ENCODE data around the gene NTN4.
"Not testable (repeated sequence)": the region's sequence is repeated elsewhere in the genome, so short reads cannot be mapped to it uniquely, and the experiment has no call there.

NTN4 gene

DNA sequence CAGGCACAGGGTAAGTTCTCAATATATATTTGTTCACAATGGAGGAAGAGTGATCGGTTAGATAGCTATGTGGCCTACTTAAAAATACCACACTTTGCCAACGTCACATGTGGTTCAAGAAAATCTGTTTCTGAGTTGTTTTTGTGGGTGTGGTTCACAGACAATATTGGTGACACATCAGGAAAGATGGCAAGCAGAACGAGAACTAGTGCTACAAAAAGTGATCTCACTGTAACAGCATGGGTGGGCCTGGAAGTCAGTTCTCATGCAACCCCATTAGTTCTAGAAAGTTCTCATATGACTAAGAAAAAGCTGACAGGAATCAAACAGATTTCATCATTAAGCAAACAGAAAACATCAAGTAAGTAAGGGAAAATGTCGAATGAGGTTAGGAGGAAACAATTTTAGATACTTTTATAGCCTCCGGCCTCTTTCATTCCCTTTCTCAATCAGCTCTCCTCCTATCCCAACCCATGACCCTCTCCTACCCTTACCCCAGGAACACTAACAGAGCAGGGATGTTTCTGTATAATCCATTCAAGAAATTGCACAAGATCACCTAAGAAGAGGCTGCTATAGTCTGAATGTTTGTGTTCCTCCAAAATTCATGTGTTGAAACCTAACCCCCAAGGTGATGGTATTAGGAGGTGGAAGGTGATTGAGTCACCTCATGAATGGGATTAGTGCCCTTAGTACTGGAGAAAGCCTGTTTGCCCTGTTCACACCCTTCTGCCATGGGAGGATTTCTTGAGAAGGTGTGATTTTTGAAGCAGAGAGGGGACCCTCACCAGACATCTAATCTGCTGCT lies 15.5 kb upstream of the NTN4 start:
- H3K4me1 Mint-ChIP-seq, result no peaks in the 10 kb centered on the region
- DNase-seq (no peak), ATAC-seq (peak; percentile 31)
- H3K9me3 Mint-ChIP-seq, result no peaks in the 10 kb centered on the region
- H3K27me3 Mint-ChIP-seq, result peaks cover 24% of the 10 kb centered on the region
- peak overlapping the region in 1 of 2 donors; percentile 48 for H3K27ac Mint-ChIP-seq
- H3K4me3 Mint-ChIP-seq, result no peak overlapping the region

DNA sequence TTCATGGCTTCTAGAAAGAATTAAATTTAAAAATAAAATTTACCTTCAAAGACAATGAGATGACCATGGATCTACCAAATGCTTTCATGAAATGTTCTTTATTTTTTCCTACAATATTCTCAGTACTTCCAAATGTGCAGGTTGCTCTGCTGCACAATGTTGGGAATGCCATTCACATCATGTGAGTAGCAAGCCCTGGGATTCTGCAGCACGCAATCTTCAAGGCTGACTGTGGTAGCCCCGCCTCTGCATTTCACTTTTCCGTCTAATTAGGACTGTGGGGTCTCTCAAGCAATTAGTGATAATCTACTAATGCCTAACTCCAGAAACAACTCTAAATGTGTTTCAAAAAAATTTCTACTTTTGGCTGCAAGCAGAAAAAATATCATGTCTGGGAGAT lies 13.7 kb upstream of the NTN4 start:
- no peaks in the 10 kb centered on the region for H3K4me1 Mint-ChIP-seq
- no peaks in the 10 kb centered on the region for H3K9me3 Mint-ChIP-seq
- H3K27ac Mint-ChIP-seq, result no peak overlapping the region
- DNase-seq (no peak), ATAC-seq (no peak)
- H3K4me3 Mint-ChIP-seq, result no peak overlapping the region
- peaks cover 15% of the 10 kb centered on the region for H3K27me3 Mint-ChIP-seq

DNA sequence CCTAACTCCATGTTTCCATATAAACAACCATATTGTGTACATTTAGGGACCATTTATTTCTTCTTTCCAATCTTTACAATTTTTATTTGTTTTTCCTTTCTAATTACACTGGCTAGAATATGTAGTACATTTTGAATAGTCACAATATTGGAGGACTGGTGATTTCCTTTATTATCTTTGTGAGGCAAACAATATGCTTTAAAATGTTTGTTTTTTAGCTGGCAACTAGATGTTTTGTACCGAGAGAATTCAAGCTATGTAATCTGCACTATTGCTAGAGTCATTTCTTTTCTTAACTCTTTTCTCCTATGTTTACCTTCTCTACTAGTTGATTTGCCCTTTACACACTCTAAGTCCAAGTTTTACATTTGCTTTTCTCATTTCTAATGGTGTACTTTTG lies 13.3 kb upstream of the NTN4 start:
- DNase-seq, result no peak
- ATAC-seq, result no peak
- Mint-ChIP-seq H3K4me1 (no peaks in the 10 kb centered on the region), H3K27me3 (peaks cover 16% of the 10 kb centered on the region), H3K27ac (peak overlapping the region in 1 of 2 donors; percentile 40), H3K9me3 (no peaks in the 10 kb centered on the region), H3K4me3 (no peak overlapping the region)

DNA sequence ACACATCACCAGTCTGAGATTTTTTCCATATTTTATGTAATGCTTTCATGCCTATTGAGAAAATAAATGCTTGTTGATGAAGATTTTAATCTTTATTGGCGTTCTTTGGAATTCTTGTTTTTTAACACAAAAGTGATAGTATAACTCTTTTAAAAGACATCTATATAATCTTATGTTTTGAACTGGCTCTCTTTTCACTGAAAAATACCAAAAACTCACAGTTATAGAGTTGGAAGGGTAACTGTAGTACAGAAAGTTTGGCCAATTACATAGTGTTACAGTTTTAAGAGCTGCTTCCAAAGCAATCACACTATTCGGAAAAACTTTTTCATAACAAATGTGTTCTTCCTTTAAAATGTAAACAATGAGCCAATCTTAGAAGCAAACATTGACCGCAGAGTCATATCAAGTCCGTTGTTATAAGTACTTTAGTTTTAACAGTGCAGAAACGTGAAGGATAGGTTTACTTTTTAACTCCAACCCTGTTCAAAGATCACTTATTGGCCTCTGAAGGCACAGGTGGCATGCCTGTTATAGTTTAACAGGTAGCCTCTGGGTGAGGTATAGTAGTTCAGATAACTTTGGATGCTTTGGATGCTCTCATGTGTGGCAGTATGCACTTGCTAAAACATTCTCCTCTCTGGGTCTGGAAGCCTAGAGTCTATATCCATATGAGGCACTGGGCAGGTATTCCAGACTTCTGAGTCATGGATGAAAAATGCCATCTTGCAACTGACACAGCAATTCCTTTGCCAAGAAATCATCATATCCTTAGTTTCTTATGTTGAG lies 12.1 kb upstream of the NTN4 start:
- H3K4me3 Mint-ChIP-seq, result no peak overlapping the region
- DNase-seq (no peak), ATAC-seq (no peak)

GRCh38 chr12:95796982-95797289 lies 6.4 kb upstream of the NTN4 start:
- no peak overlapping the region for H3K27ac Mint-ChIP-seq

More for the DNA sequence above, 12.1 kb upstream of the NTN4 start:
- Mint-ChIP-seq H3K9me3 (no peaks in the 10 kb centered on the region), H3K4me1 (no peaks in the 10 kb centered on the region), H3K27me3 (peaks cover 17% of the 10 kb centered on the region), H3K27ac (no peak overlapping the region)

GRCh38 chr12:95796225-95796981 lies 5.8 kb upstream of the NTN4 start:
- no peaks in the 10 kb centered on the region for H3K9me3 Mint-ChIP-seq
- H3K4me3 Mint-ChIP-seq, result no peak overlapping the region
- H3K27ac Mint-ChIP-seq, result no peak overlapping the region
- ATAC-seq (peak; percentile 84), DNase-seq (no peak)
- peaks cover 15% of the 10 kb centered on the region for H3K4me1 Mint-ChIP-seq
- peaks cover 49% of the 10 kb centered on the region for H3K27me3 Mint-ChIP-seq

More at GRCh38 chr12:95796982-95797289, 6.4 kb upstream of the NTN4 start:
- no peak for DNase-seq
- Mint-ChIP-seq H3K4me1 (peaks cover 14% of the 10 kb centered on the region), H3K4me3 (no peak overlapping the region), H3K27me3 (peaks cover 46% of the 10 kb centered on the region), H3K9me3 (no peaks in the 10 kb centered on the region)
- ATAC-seq, result no peak

- ATAC-seq (peak; percentile 75), DNase-seq (peak; percentile 30 to 36)
- Mint-ChIP-seq H3K27ac (peak overlapping the region in 1 of 2 donors; percentile 66), H3K4me3 (peak overlapping the region; percentile 91 to 95), H3K4me1 (peaks cover 23% of the 10 kb centered on the region), H3K27me3 (peaks cover 71% of the 10 kb centered on the region), H3K9me3 (no peaks in the 10 kb centered on the region)
These were observed 619 bp upstream of the NTN4 start for GRCh38 chr12:95790917-95791849.

GRCh38 chr12:95789126-95790032 lies 1.2 kb downstream of the NTN4 start:
- Mint-ChIP-seq H3K27ac (no peak overlapping the region), H3K9me3 (no peaks in the 10 kb centered on the region), H3K27me3 (peaks cover 77% of the 10 kb centered on the region), H3K4me1 (peaks cover 18% of the 10 kb centered on the region), H3K4me3 (peak overlapping the region; percentile 68 to 80)
- DNase-seq (peak; percentile 2 to 13), ATAC-seq (no peak)

- H3K4me3 Mint-ChIP-seq, result no peak overlapping the region
These were observed 1.9 kb downstream of the NTN4 start for GRCh38 chr12:95788637-95789036.

GRCh38 chr12:95787274-95787818 lies 3.2 kb downstream of the NTN4 start:
- no peak for ATAC-seq
- Mint-ChIP-seq H3K27me3 (peaks cover 71% of the 10 kb centered on the region), H3K4me3 (no peak overlapping the region), H3K27ac (no peak overlapping the region), H3K4me1 (peaks cover 18% of the 10 kb centered on the region), H3K9me3 (no peaks in the 10 kb centered on the region)
- DNase-seq, result no peak

More at GRCh38 chr12:95788637-95789036, 1.9 kb downstream of the NTN4 start:
- no peak for ATAC-seq
- H3K4me1 Mint-ChIP-seq, result peaks cover 18% of the 10 kb centered on the region
- DNase-seq, result no peak
- H3K27me3 Mint-ChIP-seq, result peaks cover 75% of the 10 kb centered on the region
- H3K9me3 Mint-ChIP-seq, result no peaks in the 10 kb centered on the region
- no peak overlapping the region for H3K27ac Mint-ChIP-seq

GRCh38 chr12:95784915-95785314 lies 5.6 kb downstream of the NTN4 start:
- ATAC-seq (no peak), DNase-seq (no peak)
- H3K27me3 Mint-ChIP-seq, result peaks cover 58% of the 10 kb centered on the region
- H3K9me3 Mint-ChIP-seq, result no peaks in the 10 kb centered on the region
- H3K27ac Mint-ChIP-seq, result no peak overlapping the region
- peaks cover 8% of the 10 kb centered on the region for H3K4me1 Mint-ChIP-seq
- no peak overlapping the region for H3K4me3 Mint-ChIP-seq

GRCh38 chr12:95784286-95784685 lies 6.3 kb downstream of the NTN4 start:
- Mint-ChIP-seq H3K4me1 (peaks cover 1% of the 10 kb centered on the region), H3K9me3 (no peaks in the 10 kb centered on the region), H3K4me3 (no peak overlapping the region)

DNA sequence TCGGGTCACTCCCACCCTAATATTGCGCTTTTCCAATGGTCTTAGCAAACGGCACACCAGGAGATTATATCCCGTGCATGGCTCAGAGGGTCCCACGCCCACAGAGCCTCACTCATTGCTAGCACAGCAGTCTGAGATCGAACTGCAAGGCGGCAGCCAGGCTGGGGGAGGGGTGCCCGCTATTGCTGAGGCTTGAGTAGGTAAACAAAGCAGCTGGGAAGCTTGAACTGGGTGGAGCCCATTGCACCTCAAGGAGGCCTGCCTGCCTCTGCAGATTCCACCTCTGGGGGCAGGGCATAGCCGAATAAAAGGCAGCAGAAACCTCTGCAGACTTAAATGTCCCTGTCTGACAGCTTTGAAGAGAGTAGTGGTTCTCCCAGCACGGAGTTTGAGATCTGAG lies 15.1 kb downstream of the NTN4 start:
- ATAC-seq, H3K4me1 Mint-ChIP-seq, DNase-seq, H3K4me3 Mint-ChIP-seq, H3K27ac Mint-ChIP-seq: not testable (repeated sequence)
- peaks cover 5 to 20% of the 10 kb centered on the region in 2 donors for H3K9me3 Mint-ChIP-seq
- peaks cover 31% of the 10 kb centered on the region for H3K27me3 Mint-ChIP-seq

More at GRCh38 chr12:95784286-95784685, 6.3 kb downstream of the NTN4 start:
- DNase-seq (no peak), ATAC-seq (no peak)
- Mint-ChIP-seq H3K27me3 (peaks cover 52% of the 10 kb centered on the region), H3K27ac (no peak overlapping the region)
